ENCODE results near the gene CREBBP.

GRCh38 chr16:3764409-3764808 is 116.1 kb downstream of the CREBBP start:
- TF ChIP-seq CTCF (IDR thresholded peaks at IDR 0.05) (no peak), POLR2A (IDR thresholded peaks at IDR 0.05) (no peak)
